Common myeloid progenitor, CD34-positive (primary cell): ENCODE data around the gene HELT.

ENCODE experiments used
- CTCF ChIA-PET: fragments of 350-600 bp; sonication (Branson Sonifier 250); formaldehyde crosslinking; loops from one replicate; lab custom pipeline; 2021; ENCODE audit warnings: antibody characterized with exemption; lab: Charles Lee
- POLR2A ChIA-PET: fragments of 350-600 bp; sonication (Branson Sonifier 250); formaldehyde crosslinking; loops from one replicate; lab custom pipeline; 2021; ENCODE audit warnings: antibody characterized with exemption; lab: Charles Lee
- DNase-seq, 3 donors: peaks; one replicate each; pipeline versions ENCODE4 v3.0.0 to v3.0.0-alpha.2; 2013
- H3K27ac ChIP-seq, 2 experiments: 1 replicate in 1 of 2; 2 replicates in 1 of 2; pipeline ENCODE4 v1.7.0; 2013; ENCODE audit warnings: inconsistent platforms in 2 of 2, low read length in 2 of 2, mild to moderate bottlenecking in 2 of 2, low read depth in 1 of 2, moderate library complexity in 1 of 2; ENCODE audit not compliant: severe bottlenecking in 2 of 2, insufficient read depth in 1 of 2, poor library complexity in 1 of 2
- H3K27me3 ChIP-seq, 5 experiments: replicated peaks in 2 of 5; 1 replicate in 3 of 5; 2 replicates in 2 of 5; pipeline versions ENCODE4 v1.6.1 to v1.7.0; 2013; ENCODE audit warnings: low read length in 4 of 5, mild to moderate bottlenecking in 2 of 5, moderate library complexity in 2 of 5, inconsistent platforms in 1 of 5; ENCODE audit not compliant: insufficient read depth in 5 of 5, control insufficient read depth in 4 of 5
- H3K36me3 ChIP-seq, 4 experiments: 1 replicate in 2 of 4; 2 replicates in 2 of 4; pipeline versions ENCODE4 v1.6.1 to v1.7.0; 2013; ENCODE audit warnings: low read length in 3 of 4, control low read depth in 1 of 4, mild to moderate bottlenecking in 1 of 4; ENCODE audit not compliant: control insufficient read depth in 4 of 4, insufficient read depth in 4 of 4
- H3K4me1 ChIP-seq, 4 experiments: 1 replicate in 3 of 4; 2 replicates in 1 of 4; pipeline versions ENCODE4 v1.6.1 to v1.7.1; 2013; ENCODE audit warnings: low read length in 3 of 4, mild to moderate bottlenecking in 3 of 4, control low read depth in 1 of 4, inconsistent platforms in 1 of 4, moderate library complexity in 1 of 4; ENCODE audit not compliant: control insufficient read depth in 4 of 4, insufficient read depth in 4 of 4; ENCODE audit errors: control extremely low read depth in 1 of 4
- H3K4me3 ChIP-seq, 7 experiments: 1 replicate in 4 of 7; 2 replicates in 3 of 7; pipeline versions ENCODE4 v1.5.1 to v1.7.0; 2013; ENCODE audit warnings: mild to moderate bottlenecking in 7 of 7, low read length in 6 of 7, moderate library complexity in 6 of 7, inconsistent platforms in 2 of 7, low read depth in 2 of 7, control low read depth in 1 of 7; ENCODE audit not compliant: insufficient read depth in 4 of 7, control insufficient read depth in 1 of 7; ENCODE audit errors: extremely low read depth in 1 of 7
- H3K9me3 ChIP-seq, 5 experiments: 1 replicate in 4 of 5; 2 replicates in 1 of 5; pipeline versions ENCODE4 v1.6.1 to v1.7.1; 2013; ENCODE audit warnings: low read length in 4 of 5, mild to moderate bottlenecking in 2 of 5, inconsistent platforms in 1 of 5, low read depth in 1 of 5, moderate library complexity in 1 of 5; ENCODE audit not compliant: control insufficient read depth in 4 of 5, insufficient read depth in 2 of 5; ENCODE audit errors: control extremely low read depth in 1 of 5
- WGBS: methylation state at CpG from one replicate; pipeline ENCODE4 v1.1.5; 2013; ENCODE audit not compliant: insufficient coverage; 5-methylcytosine and 5-hydroxymethylcytosine counted together

Gene HELT

GRCh38 chr4:185033072-185033471, 14.8 kb downstream of the HELT start:
- H3K4me3 ChIP-seq, result no peak overlapping the region
- H3K27ac ChIP-seq, result no peak overlapping the region
- ChIA-PET CTCF (interaction anchor here (0.6 to 2.6 kb wide), 6 partner anchors 9 to 101 kb away, joined by 3 to 10 read pairs (median 4); partner anchors contain the start of gene HELT), POLR2A (no interaction called here)
- no peak for DNase-seq
- H3K36me3 ChIP-seq, result no peaks in the 10 kb centered on the region
- H3K9me3 ChIP-seq, result peaks cover 0 to 7% (median 0%) of the 10 kb centered on the region in 5 experiments
- 82% methylated on average over 9 of the region's 9 CpGs for WGBS
- no peaks in the 10 kb centered on the region for H3K4me1 ChIP-seq
- H3K27me3 ChIP-seq, result peaks cover 3 to 40% (median 18%) of the 10 kb centered on the region in 5 experiments

- Histone ChIP-seq H3K27me3 (peaks cover 3 to 34% (median 13%) of the 10 kb centered on the region in 5 experiments), H3K27ac (no peak overlapping the region), H3K4me3 (no peak overlapping the region), H3K4me1 (no peaks in the 10 kb centered on the region), H3K36me3 (no peaks in the 10 kb centered on the region), H3K9me3 (peaks cover 0 to 7% (median 0%) of the 10 kb centered on the region in 5 experiments)
- ChIA-PET CTCF (interaction anchor here (0.5 to 2.6 kb wide), 3 partner anchors 9 to 371 kb away, joined by 4 to 10 read pairs (median 4); no protein-coding TSS in a partner anchor), POLR2A (interaction anchor here (0.6 kb wide), 1 partner anchor 21 kb away, joined by 4 read pairs; no protein-coding TSS in a partner anchor)
- DNase-seq, result no peak
- 98% methylated on average over 6 of the region's 6 CpGs for WGBS
These were observed 15.7 kb downstream of the HELT start for GRCh38 chr4:185033950-185034349.

GRCh38 chr4:185035284-185035683, 17.0 kb downstream of the HELT start:
- H3K27me3 ChIP-seq, result peaks cover 0 to 26% (median 10%) of the 10 kb centered on the region in 5 experiments
- POLR2A ChIA-PET, result no interaction called here
- no peak overlapping the region for H3K27ac ChIP-seq
- no peak for DNase-seq
- CTCF ChIA-PET, result interaction anchor here (0.8 to 1.7 kb wide), 3 partner anchors 10 to 63 kb away, joined by 3 to 4 read pairs (median 4); no protein-coding TSS in a partner anchor
- H3K9me3 ChIP-seq, result peaks cover 0 to 7% (median 0%) of the 10 kb centered on the region in 5 experiments
- H3K4me1 ChIP-seq, result peaks cover 0 to 6% (median 2%) of the 10 kb centered on the region in 4 experiments
- no peaks in the 10 kb centered on the region for H3K36me3 ChIP-seq
- no peak overlapping the region for H3K4me3 ChIP-seq
- no CpG with 5 or more reads among the region's 2 CpGs for WGBS

DNA sequence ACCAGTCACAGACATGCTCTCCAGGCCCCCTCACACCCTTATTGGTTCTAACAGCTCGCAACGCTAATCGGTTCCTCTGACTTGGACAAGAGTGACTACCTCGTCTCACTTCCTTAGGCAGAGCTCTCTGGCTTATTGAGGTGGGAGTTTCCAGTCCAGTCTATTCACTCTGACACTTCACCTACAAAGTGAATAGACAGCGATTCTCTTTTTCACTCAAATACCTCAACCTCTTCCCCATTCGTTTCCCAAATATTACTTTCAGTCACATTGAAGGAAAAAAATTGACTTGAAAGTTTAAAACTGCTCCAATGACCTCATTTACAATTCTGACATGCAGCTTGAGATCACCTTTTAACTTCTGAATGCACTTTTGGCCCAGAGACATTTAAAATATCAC, 17.7 kb downstream of the HELT start:
- H3K36me3 ChIP-seq, result no peaks in the 10 kb centered on the region
- H3K9me3 ChIP-seq, result peaks cover 0 to 7% (median 0%) of the 10 kb centered on the region in 5 experiments
- peaks cover 0 to 23% (median 10%) of the 10 kb centered on the region in 5 experiments for H3K27me3 ChIP-seq
- H3K4me3 ChIP-seq, result no peak overlapping the region
- peaks cover 0 to 6% (median 2%) of the 10 kb centered on the region in 4 experiments for H3K4me1 ChIP-seq
- no peak for DNase-seq
- 100% methylated on average over 4 of the region's 6 CpGs for WGBS
- POLR2A ChIA-PET, result no interaction called here
- H3K27ac ChIP-seq, result no peak overlapping the region
- CTCF ChIA-PET, result interaction anchor here (0.8 to 1.7 kb wide), 4 partner anchors 10 to 62 kb away, joined by 3 to 4 read pairs (median 4); no protein-coding TSS in a partner anchor

DNA sequence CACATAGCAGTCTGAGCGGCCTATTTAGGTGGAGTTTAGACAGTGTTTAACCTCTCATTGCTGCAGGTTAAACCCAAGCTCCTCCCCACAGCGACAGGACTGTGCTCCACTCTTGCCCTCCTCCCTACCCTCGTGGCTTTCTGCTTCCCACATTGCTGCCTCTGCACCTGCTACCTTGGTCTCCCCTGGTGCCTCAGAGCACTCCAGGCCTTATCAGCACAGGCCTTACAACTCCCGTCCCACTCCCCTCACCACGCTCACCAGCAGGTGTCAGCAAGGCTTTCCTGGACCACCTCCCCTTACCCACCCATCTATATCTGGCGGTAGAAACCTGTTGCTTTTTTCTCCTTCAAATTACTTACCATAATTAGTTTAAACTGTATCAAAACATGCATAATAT, 18.6 kb downstream of the HELT start:
- H3K4me1 ChIP-seq, result peaks cover 0 to 6% (median 2%) of the 10 kb centered on the region in 4 experiments
- ChIA-PET CTCF (interaction anchor here (1.3 to 1.7 kb wide), 4 partner anchors 12 to 59 kb away, joined by 3 to 4 read pairs (median 4); no protein-coding TSS in a partner anchor), POLR2A (no interaction called here)
- peaks cover 0 to 7% (median 0%) of the 10 kb centered on the region in 5 experiments for H3K9me3 ChIP-seq
- H3K4me3 ChIP-seq, result no peak overlapping the region
- no peak for DNase-seq
- 89% methylated on average over 3 of the region's 6 CpGs for WGBS
- H3K27ac ChIP-seq, result no peak overlapping the region
- H3K36me3 ChIP-seq, result no peaks in the 10 kb centered on the region
- H3K27me3 ChIP-seq, result peaks cover 0 to 18% (median 7%) of the 10 kb centered on the region in 5 experiments

DNA sequence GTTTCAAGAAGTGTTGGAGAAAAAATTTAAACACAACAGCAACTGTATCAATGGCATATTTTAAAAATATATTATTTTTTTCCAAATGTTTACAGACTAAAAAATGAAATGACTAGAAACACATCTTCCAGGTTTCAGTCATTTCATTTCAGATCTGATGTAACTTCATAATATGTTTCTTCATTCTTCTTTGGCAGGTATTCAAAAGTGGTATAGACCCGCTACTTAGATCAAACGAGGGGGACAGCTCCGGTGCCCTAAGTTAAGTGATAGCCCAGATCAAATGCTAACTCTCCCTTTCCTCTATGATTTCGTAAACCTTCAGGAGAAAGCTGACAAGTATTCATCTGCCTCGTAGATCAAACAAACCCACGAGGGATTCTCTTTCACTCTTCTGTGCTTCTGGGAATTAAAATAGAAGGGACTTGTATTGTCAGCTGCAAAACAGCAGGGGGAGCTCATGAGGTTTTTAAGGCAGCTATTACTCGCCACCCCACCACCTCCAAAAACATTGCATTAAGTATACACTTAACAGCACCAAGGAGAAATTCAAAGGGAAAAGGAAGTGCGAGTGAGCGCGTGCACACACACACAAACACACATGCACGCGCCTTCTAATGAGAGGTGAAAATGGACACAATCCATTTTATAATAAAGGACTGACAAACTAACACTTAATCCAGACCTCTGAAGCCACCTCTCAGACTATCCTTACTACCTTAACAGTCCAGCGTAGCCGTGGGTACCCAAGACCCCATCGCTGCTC, 21.4 kb downstream of the HELT start:
- peak; percentile 70 to 84 (median 81) for DNase-seq
- POLR2A ChIA-PET, result no interaction called here
- Histone ChIP-seq H3K27me3 (peaks cover 0 to 1% (median 0%) of the 10 kb centered on the region in 5 experiments), H3K4me1 (peaks cover 0 to 6% (median 2%) of the 10 kb centered on the region in 4 experiments), H3K36me3 (no peaks in the 10 kb centered on the region), H3K4me3 (peak overlapping the region in 4 of 7 experiments; percentile 13 to 70 (median 46)), H3K9me3 (peaks cover 0 to 10% (median 0%) of the 10 kb centered on the region in 5 experiments), H3K27ac (no peak overlapping the region)
- WGBS, result 26% methylated on average over 6 of the region's 15 CpGs
- CTCF ChIA-PET, result interaction anchor here (0.7 to 3.5 kb wide), 17 partner anchors 8 to 144 kb away, joined by 3 to 21 read pairs (median 6); no protein-coding TSS in a partner anchor
